Thyroid gland (tissue), 4 donors: ENCODE data around the gene CACYBP. TPM values are rescaled to one million over a fixed set of nuclear protein-coding genes. Genes with fewer than 3 reads are reported as not detected.
"Not testable (repeated sequence)": the region's sequence is repeated elsewhere in the genome, so short reads cannot be mapped to it uniquely, and the experiment has no call there.

Experiments used
- DNase-seq, 2 donors: peaks; one replicate each; pipeline ENCODE4 v3.0.0-alpha.2; 2019
- H3K27ac ChIP-seq, 3 donors: fragments of 200-600 bp; sonication (generic); 1 replicate in 2 of 3; 2 replicates in 1 of 3; pipeline ENCODE4 v1.5.1; 2016 to 2019; ENCODE audit warnings: mild to moderate bottlenecking in 1 of 3, moderate library complexity in 1 of 3
- H3K27me3 ChIP-seq: fragments of 200-600 bp; sonication (generic); one replicate; pipeline ENCODE4 v1.5.1; 2019
- H3K36me3 ChIP-seq, 2 donors: fragments of 200-600 bp; sonication (generic); one replicate each; pipeline ENCODE4 v1.5.1; 2016 to 2019
- H3K4me1 ChIP-seq, 2 donors: fragments of 200-600 bp; sonication (generic); one replicate each; pipeline ENCODE4 v1.5.1; 2017 to 2019
- H3K4me3 ChIP-seq, 3 donors: fragments of 200-600 bp; sonication (generic); replicated peaks in 1 of 3; 1 replicate in 2 of 3; 2 replicates in 1 of 3; pipeline ENCODE4 v1.5.1; 2016; ENCODE audit warnings: mild to moderate bottlenecking in 1 of 3
- H3K9me3 ChIP-seq: fragments of 200-600 bp; sonication (generic); one replicate; pipeline ENCODE4 v1.5.1; 2017
- CTCF ChIP-seq, 6 experiments: fragments of 200-600 bp in 3 of 6; fragments of 450-650 bp in 3 of 6; sonication (generic) in 3 of 6; IDR thresholded peaks; one replicate each; pipeline ENCODE4 v1.5.1; 2016 to 2019; ENCODE audit warnings: antibody characterized with exemption in 6 of 6, mild to moderate bottlenecking in 2 of 6, inconsistent platforms in 1 of 6, moderate library complexity in 1 of 6
- POLR2A ChIP-seq, 2 donors: fragments of 450-650 bp; IDR thresholded peaks; one replicate each; pipeline ENCODE4 v1.6.1; 2017; ENCODE audit warnings: antibody characterized with exemption in 2 of 2, mild to moderate bottlenecking in 2 of 2, moderate library complexity in 1 of 2
- WGBS, 2 donors: methylation state at CpG; one replicate each; pipeline ENCODE4 v1.1.5; 2017; 5-methylcytosine and 5-hydroxymethylcytosine counted together
- intact Hi-C: fragments of 100-400 bp; cut with DNase I; formaldehyde crosslinking; loops from one replicate; pipeline ENCODE4 v1.15.1; 2023
- total RNA-seq, 4 donors: library from RNA; depleted of rRNA; stranded (reverse); fragments of >200 nt; gene quantifications; one replicate each; pipeline ENCODE4 v1.2.3, GENCODE V29; 2016

CACYBP gene
- total RNA-seq, 4 donors from 2014 or later, result 38.4 to 84.8 (median 64.3) TPM

- Histone ChIP-seq H3K36me3 (peaks cover 25% of the 10 kb centered on the region in 2 donors), H3K27ac (no peak overlapping the region), H3K4me3 (no peak overlapping the region), H3K27me3 (no peaks in the 10 kb centered on the region), H3K9me3 (no peaks in the 10 kb centered on the region), H3K4me1 (peaks cover 4 to 5% of the 10 kb centered on the region in 2 donors)
- TF ChIP-seq CTCF (IDR thresholded peaks at IDR 0.05) (no peak), POLR2A (IDR thresholded peaks at IDR 0.05) (no peak)
- intact Hi-C loops, result no loop called here
- 93 to 95% methylated on average over 3 of the region's 3 CpGs for WGBS, 2 donors
- no peak for DNase-seq
Observed at GRCh38 chr1:175019524-175019923, 19.8 kb downstream of the CACYBP start.

GRCh38 chr1:175023043-175023921 is 23.5 kb downstream of the CACYBP start, which contains the start of gene MRPS14:
MRPS14 (minus strand) TSS chr1:175023425; CDS start chr1:175023408, 17 bp downstream.
- peak within 1 kb of the TSS; percentile 60 to 75 (median 64) for H3K4me3 ChIP-seq
- peak; percentile 96 to 97 for DNase-seq
- peaks cover 4 to 5% of the 10 kb centered on the region in 2 donors for H3K4me1 ChIP-seq
- no peaks in the 10 kb centered on the region for H3K27me3 ChIP-seq
- 4 to 6% methylated on average over 26 to 28 of the region's 42 CpGs for WGBS, 2 donors
- no peaks in the 10 kb centered on the region for H3K9me3 ChIP-seq
- TF ChIP-seq POLR2A (IDR thresholded peaks at IDR 0.05) (peak; percentile 1 to 85), CTCF (IDR thresholded peaks at IDR 0.05) (peak in 1 of 6 experiments; percentile 2)
- H3K36me3 ChIP-seq, result peaks cover 0 to under 1% of the 10 kb centered on the region in 2 donors
- peak within 1 kb of the TSS; percentile 1 to 74 (median 71) for H3K27ac ChIP-seq
- intact Hi-C loops, result no loop called here

GRCh38 chr1:175023922-175024242 is 24.1 kb downstream of the CACYBP start:
- DNase-seq, H3K27me3 ChIP-seq, H3K9me3 ChIP-seq, H3K36me3 ChIP-seq, intact Hi-C loops, H3K4me1 ChIP-seq: not testable (repeated sequence)
- H3K4me3 ChIP-seq, result peak overlapping the region in 2 of 3 donors; percentile 60 to 64
- peak overlapping the region; percentile 1 to 74 (median 71) for H3K27ac ChIP-seq
- WGBS, 2 donors, result 98 to 100% methylated on average over 2 of the region's 2 CpGs

GRCh38 chr1:175024773-175025172 is 25.0 kb downstream of the CACYBP start:
- H3K27ac ChIP-seq, result no peak overlapping the region
- WGBS, 2 donors, result 93% methylated on average over 2 of the region's 2 CpGs
- intact Hi-C loops, result no loop called here
- peaks cover 4 to 5% of the 10 kb centered on the region in 2 donors for H3K4me1 ChIP-seq
- TF ChIP-seq CTCF (IDR thresholded peaks at IDR 0.05) (no peak), POLR2A (IDR thresholded peaks at IDR 0.05) (no peak)
- no peak for DNase-seq
- no peak overlapping the region for H3K4me3 ChIP-seq
- no peaks in the 10 kb centered on the region for H3K27me3 ChIP-seq
- no peaks in the 10 kb centered on the region for H3K9me3 ChIP-seq
- no peaks in the 10 kb centered on the region for H3K36me3 ChIP-seq

GRCh38 chr1:175033953-175034352 is 34.2 kb downstream of the CACYBP start:
- no peak overlapping the region for H3K4me3 ChIP-seq
- no peaks in the 10 kb centered on the region for H3K27me3 ChIP-seq
- no peaks in the 10 kb centered on the region for H3K9me3 ChIP-seq
- no peaks in the 10 kb centered on the region for H3K36me3 ChIP-seq
- WGBS, 2 donors, result 82 to 84% methylated on average over 4 of the region's 4 CpGs
- no peaks in the 10 kb centered on the region for H3K4me1 ChIP-seq
- DNase-seq, result no peak
- intact Hi-C loops, result loop anchor here (5.0 to 10.0 kb wide), 2 partner anchors 93 to 291 kb away; no protein-coding TSS in a partner anchor
- TF ChIP-seq POLR2A (IDR thresholded peaks at IDR 0.05) (no peak), CTCF (IDR thresholded peaks at IDR 0.05) (no peak)
- H3K27ac ChIP-seq, result no peak overlapping the region
